T-helper 2 cell treated with Interferon-gamma antibody and Interleukin-4, amounts not matched to agents 5 μg/mL and 100 μg/mL, for 36 hours (primary cell): ENCODE measurements around the gene CAMKV.

Experiments
- DNase-seq: peaks from one replicate; pipeline ENCODE4 v3.0.0; 2021; ENCODE audit warnings: low spot score
- H3K27ac Mint-ChIP-seq: one replicate; pipeline ENCODE4 v1.8.0; 2021; ENCODE audit warnings: mild to moderate bottlenecking, mixed read lengths
- H3K27me3 Mint-ChIP-seq: one replicate; pipeline ENCODE4 v1.8.0; 2021; ENCODE audit warnings: low read depth, mixed read lengths
- H3K36me3 Mint-ChIP-seq: one replicate; pipeline ENCODE4 v1.8.0; 2021; ENCODE audit warnings: low read depth, mixed read lengths
- H3K4me1 Mint-ChIP-seq: one replicate; pipeline ENCODE4 v1.8.0; 2021; ENCODE audit warnings: low read depth, mixed read lengths
- H3K4me3 Mint-ChIP-seq: one replicate; pipeline ENCODE4 v1.8.0; 2022; ENCODE audit warnings: mild to moderate bottlenecking, moderate library complexity, mixed read lengths
- H3K9me3 Mint-ChIP-seq: one replicate; pipeline ENCODE4 v1.8.0; 2021; ENCODE audit warnings: mixed read lengths

Gene CAMKV

DNA sequence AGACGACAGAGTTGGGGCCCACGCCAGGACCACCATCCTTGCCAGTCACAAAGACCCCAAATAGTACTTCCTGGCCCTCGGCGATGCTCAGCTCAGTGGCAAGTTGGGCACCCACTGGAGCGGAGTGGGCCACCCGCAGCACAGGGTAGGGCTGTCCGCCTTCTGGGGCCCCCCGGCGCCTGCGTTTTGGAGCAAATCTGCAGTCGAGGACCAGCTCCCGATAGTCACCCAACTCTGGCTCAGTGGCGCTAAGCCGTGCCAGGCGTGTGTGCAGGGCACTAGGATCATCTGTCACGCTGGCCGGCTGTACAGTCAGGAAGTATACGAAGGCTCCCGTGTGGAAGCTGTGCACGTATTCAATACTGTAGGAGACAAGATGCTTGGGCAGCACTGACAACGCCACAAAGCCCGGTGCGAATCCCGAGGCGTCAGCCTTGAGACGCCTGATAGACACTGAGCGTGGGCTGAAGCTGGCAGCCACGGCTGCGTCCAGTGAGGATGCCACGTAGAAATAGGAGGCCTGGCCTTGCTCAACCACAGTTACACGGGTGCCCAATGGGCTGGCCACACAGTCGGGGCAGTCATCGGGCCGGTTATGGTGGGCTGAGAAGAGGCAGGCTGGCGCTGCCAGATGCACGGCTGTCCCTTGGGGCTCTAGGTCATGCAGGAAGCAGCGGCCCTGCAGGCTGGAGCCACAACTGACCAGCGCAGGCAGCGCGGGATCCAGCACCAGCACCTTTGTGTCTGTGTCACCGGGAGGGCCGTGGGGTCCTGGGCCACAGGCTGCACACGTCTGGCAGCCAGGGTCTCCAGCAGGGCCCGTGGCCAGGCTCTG, 33.0 kb upstream of the CAMKV start:
- H3K27me3 Mint-ChIP-seq, result no peaks in the 10 kb centered on the region
- DNase-seq, result no peak
- H3K4me3 Mint-ChIP-seq, result peak overlapping the region; percentile 36
- H3K4me1 Mint-ChIP-seq, result peaks cover 20% of the 10 kb centered on the region
- peaks cover 3% of the 10 kb centered on the region for H3K36me3 Mint-ChIP-seq
- no peaks in the 10 kb centered on the region for H3K9me3 Mint-ChIP-seq
- H3K27ac Mint-ChIP-seq, result no peak overlapping the region

DNA sequence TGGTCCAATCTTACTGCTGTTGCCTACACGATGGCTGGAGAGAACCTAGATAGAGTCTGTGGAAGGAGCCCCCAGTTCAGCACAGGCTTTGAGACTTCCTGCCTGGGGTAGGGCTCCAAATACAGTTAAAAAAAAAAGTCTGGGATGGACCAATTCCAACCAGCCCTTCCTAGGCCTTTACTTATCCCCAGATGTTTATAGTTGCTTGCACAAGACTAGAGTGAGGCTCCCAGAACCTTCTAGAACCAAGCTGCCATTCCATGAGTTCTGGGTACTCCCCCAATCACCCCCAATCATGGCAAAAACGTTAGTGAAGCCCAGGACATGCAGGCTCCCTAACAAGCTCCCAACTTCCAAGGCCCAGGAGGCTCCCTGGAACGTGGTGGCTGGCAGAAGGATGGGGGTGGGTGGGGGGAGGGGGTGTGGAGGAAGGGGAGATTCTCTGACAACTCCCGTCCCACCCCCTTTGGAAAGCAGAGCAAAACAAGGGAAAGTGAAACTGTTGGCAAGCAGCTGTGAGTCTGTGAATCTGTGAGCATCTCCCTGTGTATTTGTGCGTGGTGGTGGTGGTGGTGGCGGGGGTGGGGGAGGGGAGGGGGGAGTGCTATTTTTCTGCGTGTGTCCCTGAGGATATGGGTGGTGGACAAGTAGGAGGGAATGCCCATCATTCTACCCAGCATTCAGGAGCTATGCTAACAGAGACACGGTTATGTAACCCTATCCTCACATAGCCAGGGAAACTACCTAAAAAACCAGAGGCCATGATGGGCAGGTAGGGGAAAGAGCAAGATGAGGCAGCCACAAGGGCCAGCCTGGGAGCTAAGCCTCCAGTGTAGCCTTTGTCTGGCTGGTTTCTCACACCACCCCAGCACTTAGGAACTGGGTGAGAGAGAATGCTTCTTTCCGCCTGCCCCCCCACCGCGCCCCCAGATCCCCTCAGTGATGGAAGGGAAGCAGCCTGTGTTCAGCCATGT, 31.9 kb upstream of the CAMKV start:
- Mint-ChIP-seq H3K36me3 (peaks cover 3% of the 10 kb centered on the region), H3K4me3 (no peak overlapping the region), H3K9me3 (no peaks in the 10 kb centered on the region), H3K27ac (peak overlapping the region; percentile 5), H3K4me1 (peaks cover 20% of the 10 kb centered on the region), H3K27me3 (no peaks in the 10 kb centered on the region)
- DNase-seq, result no peak

DNA sequence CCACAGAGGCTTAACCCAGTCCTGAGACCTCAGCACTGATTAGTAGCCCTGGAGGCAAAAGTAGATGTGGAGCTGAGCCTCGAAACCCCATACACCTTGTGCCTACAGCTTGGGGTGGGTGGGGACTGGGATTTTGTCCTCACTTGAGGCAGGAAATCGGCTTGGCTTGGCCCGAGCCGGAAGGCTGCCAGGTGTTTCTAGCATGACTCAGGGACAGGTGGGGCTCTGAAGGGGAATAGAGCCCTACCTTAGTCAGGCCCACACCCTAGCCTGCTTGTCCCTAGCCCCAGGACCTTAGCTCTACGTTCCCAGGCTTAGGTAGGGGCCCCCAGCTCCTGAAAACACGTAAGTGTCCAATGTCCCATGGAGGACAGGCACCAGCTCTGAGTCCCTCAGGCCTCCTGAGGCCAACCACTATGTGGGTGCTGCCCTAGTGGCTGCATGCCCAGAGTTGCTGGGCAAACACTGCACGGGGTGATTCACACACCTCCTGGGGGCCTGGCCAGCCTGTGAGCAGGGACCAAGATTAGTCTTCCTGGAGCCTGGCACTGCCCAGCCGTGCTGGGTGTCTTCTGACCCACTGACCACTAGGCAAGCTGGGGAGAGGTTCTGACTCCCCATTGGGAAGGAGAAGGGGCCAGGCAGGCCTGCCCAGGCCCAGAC, 30.9 kb upstream of the CAMKV start:
- Mint-ChIP-seq H3K9me3 (no peaks in the 10 kb centered on the region), H3K4me3 (no peak overlapping the region), H3K36me3 (peaks cover 3% of the 10 kb centered on the region), H3K27ac (no peak overlapping the region), H3K4me1 (peaks cover 12% of the 10 kb centered on the region), H3K27me3 (no peaks in the 10 kb centered on the region)
- no peak for DNase-seq

DNA sequence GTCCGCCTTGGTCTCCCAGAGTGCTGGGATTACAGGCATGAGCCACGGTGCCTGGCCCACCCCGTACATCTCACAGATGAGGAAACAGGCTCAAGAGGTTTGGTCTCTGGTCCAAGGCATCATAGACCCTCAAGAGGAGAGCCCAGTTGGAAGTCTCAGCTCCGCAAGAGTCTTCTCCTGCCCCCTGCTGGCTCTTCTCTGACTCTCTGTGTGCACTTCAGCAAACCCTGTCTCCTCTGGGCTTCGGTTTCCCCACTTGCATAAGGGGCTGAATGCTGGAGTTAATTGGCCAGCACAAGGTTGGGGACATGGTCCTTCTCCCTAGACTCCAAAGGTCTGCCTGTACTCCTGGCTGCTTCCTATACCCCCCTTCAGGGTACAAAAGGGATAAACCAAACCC, 30.1 kb upstream of the CAMKV start:
- Mint-ChIP-seq H3K4me3 (no peak overlapping the region), H3K9me3 (no peaks in the 10 kb centered on the region), H3K4me1 (peaks cover 7% of the 10 kb centered on the region)

DNA sequence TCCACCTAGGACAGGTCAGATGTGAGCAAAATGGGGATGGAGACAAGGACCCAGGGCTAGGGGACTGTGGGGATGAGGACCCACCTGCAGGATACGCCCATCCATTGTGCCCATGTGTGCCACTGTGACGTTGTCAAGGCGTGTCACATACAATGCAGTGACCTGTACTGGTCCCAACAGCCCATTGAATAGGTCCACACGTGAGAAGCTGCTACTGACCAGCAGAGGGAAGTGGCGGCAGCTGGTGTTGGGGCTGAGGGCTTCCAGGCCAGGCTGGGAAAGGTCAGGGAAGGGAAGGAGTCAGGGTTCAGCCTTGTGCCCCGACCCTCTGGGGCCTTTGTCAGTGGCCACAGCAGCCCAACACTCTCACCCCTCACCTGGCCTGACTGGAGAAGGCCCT, 29.3 kb upstream of the CAMKV start:
- H3K9me3 Mint-ChIP-seq, result no peaks in the 10 kb centered on the region
- no peak for DNase-seq
- no peak overlapping the region for H3K4me3 Mint-ChIP-seq
- no peaks in the 10 kb centered on the region for H3K27me3 Mint-ChIP-seq
- H3K27ac Mint-ChIP-seq, result no peak overlapping the region
- peaks cover 2% of the 10 kb centered on the region for H3K36me3 Mint-ChIP-seq
- peaks cover 2% of the 10 kb centered on the region for H3K4me1 Mint-ChIP-seq

More for the DNA sequence above, 30.1 kb upstream of the CAMKV start:
- no peak for DNase-seq
- H3K36me3 Mint-ChIP-seq, result peaks cover 3% of the 10 kb centered on the region
- H3K27me3 Mint-ChIP-seq, result no peaks in the 10 kb centered on the region
- H3K27ac Mint-ChIP-seq, result no peak overlapping the region

DNA sequence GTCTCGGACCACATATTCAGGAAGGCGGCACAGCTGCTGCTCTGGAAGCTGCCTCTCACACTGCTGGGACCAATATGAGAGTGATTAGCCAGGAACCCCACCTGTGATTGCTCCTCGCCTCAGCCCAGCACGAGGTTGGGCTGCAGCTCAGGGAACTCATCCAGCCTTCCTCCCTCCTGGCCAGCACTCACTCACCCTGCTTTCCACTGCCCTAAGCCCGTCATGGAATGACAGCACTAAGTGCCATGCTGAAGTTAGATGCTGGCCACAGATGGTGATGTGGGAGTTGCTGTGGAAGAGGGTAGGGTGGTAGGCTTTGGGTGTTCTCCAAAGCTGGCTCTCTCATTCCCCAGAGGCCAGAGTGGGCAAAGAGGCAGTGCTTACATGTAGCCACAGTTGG, 26.6 kb upstream of the CAMKV start:
- Mint-ChIP-seq H3K36me3 (no peaks in the 10 kb centered on the region), H3K4me1 (no peaks in the 10 kb centered on the region), H3K27me3 (no peaks in the 10 kb centered on the region), H3K27ac (no peak overlapping the region), H3K4me3 (no peak overlapping the region), H3K9me3 (no peaks in the 10 kb centered on the region)
- no peak for DNase-seq

DNA sequence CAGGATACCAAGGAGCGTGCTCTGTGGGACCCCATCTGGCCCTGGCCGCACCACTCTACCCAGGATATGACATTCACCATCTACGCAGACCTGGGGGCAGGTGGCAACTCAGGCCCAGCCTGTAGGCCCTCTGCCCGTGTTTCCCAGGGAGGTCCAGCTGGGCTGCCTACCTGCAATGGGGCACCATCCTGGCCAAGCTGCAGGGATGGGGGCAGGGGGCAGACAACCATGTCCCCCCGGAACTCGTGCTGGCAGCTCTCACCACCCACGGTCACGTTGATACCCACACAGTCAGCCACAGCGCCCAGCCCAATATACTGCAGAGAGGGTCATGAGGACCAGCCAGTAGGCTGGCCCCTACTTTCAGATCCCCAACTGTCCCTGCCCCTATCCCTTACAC, 26.1 kb upstream of the CAMKV start:
- no peaks in the 10 kb centered on the region for H3K36me3 Mint-ChIP-seq
- no peak for DNase-seq
- no peak overlapping the region for H3K27ac Mint-ChIP-seq
- no peaks in the 10 kb centered on the region for H3K27me3 Mint-ChIP-seq
- no peaks in the 10 kb centered on the region for H3K9me3 Mint-ChIP-seq
- H3K4me1 Mint-ChIP-seq, result no peaks in the 10 kb centered on the region
- no peak overlapping the region for H3K4me3 Mint-ChIP-seq

DNA sequence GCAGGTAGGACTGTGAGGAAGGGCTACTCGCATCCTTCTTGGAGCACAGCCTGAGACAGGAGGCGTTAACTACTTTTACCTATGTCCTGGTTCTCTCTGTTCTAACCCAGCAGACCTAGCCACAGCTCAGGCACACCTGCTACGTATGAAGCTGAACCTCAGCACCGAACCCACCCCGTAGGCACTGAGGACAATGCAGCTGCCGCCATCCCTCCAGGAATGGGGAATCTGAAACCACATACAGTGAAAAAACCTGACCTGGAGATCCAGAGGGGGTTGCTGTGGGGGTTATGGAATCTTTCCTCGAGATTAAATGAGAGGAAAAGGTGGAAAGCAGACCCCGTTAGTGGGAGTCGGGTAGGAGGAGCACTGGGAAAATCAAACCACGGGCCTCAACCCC, 19.6 kb upstream of the CAMKV start:
- H3K9me3 Mint-ChIP-seq, result no peaks in the 10 kb centered on the region
- no peak for DNase-seq
- H3K27me3 Mint-ChIP-seq, result no peaks in the 10 kb centered on the region
- no peaks in the 10 kb centered on the region for H3K36me3 Mint-ChIP-seq
- H3K27ac Mint-ChIP-seq, result no peak overlapping the region
- no peak overlapping the region for H3K4me3 Mint-ChIP-seq
- no peaks in the 10 kb centered on the region for H3K4me1 Mint-ChIP-seq

DNA sequence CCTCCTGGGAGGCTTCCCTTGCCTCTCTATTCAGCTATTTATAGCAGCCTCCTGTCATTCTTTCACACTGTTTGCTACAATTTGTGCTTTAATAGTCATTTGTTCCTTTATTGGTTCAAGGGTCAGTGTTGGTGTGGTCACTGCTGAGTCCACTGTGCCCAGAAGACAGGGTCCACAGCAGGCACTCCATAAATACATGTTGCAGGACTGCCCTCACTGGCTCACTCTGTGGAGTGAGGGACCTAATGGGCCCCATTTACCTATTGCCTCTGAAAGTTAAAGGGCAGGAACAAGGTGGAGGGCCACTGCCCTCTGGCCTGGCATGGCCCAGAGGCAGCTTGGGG, 17.2 kb upstream of the CAMKV start:
- no peaks in the 10 kb centered on the region for H3K4me1 Mint-ChIP-seq
- H3K27me3 Mint-ChIP-seq, result no peaks in the 10 kb centered on the region
- H3K9me3 Mint-ChIP-seq, result no peaks in the 10 kb centered on the region
- no peaks in the 10 kb centered on the region for H3K36me3 Mint-ChIP-seq
- DNase-seq, result no peak
- no peak overlapping the region for H3K4me3 Mint-ChIP-seq
- no peak overlapping the region for H3K27ac Mint-ChIP-seq

DNA sequence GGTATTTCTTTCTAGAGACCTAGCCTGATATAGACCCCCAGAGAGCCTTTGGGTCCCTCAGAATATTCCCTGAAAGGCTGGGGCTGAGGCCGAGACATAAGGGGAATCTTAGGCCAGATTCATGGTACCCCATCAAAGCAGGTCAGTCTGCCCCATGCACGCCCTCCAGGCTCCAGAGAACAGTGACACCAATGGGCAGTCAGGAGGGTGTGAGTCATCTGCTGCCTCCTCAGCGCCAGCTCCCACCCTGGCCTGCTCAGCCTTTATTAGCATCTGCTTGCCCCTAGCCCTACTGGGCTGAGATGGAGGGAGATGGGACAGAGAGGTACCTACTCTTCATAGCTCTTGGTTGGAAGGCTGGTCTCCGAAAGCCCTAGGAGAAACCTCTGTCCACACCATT, 14.3 kb upstream of the CAMKV start:
- Mint-ChIP-seq H3K27me3 (no peaks in the 10 kb centered on the region), H3K9me3 (no peaks in the 10 kb centered on the region), H3K4me3 (no peak overlapping the region), H3K27ac (no peak overlapping the region), H3K4me1 (no peaks in the 10 kb centered on the region), H3K36me3 (no peaks in the 10 kb centered on the region)
- no peak for DNase-seq

DNA sequence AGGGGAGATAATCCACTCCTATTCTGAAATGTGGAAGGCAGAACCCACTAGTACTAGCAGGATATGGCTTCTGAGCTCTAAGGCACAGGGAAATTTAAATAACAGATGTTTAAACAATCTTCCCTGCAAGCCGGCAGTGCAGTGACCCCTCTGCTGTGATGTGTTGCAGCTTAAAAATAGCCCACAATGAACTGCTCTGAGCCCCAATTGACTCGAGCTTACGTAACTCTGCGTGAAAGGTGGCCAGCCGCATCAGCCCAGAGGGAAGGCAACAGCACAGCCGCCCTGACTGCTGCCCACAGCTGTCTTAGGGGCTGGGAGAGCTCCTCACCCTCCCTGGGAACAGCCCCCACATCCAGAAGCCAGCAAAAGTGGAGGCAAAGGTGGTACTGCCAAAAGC, 12.5 kb upstream of the CAMKV start:
- Mint-ChIP-seq H3K9me3 (no peaks in the 10 kb centered on the region), H3K36me3 (no peaks in the 10 kb centered on the region), H3K4me3 (no peak overlapping the region), H3K4me1 (no peaks in the 10 kb centered on the region), H3K27me3 (no peaks in the 10 kb centered on the region), H3K27ac (no peak overlapping the region)
- no peak for DNase-seq

DNA sequence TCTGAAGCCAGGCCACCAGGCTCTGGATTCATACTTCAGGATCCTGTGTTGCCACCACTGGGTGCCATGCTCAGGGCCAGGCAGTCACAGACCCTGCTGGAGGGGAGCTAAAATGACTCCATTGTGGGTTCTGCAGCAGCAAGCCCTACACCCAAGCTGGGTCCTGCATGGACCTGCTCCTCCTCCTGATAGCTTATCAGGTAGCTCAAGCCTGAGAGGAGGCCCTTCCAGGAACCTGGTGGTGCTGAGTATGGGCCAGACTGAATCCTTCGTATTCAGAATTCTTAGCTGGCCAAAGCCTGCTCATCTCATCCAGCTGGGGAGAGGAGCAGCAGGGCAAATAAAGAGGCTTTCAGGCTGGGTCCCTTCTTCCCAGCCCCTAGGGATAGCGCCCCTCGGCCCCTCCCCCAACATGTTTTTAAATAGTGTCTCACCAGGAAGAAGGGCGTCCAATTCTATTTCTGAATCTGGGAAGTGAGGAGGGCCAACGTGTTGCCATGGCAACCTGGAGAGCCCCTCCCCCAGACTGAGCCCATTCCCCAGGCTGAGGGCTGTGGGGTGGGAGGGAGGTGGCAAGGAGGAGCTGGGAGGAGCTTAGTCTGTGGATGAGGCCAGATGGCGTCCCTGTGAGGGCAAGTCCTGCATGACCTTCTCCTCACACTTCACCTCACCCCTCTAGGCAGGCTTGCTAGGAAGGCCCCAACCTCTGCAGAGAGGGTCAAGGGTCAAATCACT, 11.0 kb upstream of the CAMKV start:
- Mint-ChIP-seq H3K4me1 (no peaks in the 10 kb centered on the region), H3K9me3 (no peaks in the 10 kb centered on the region), H3K4me3 (no peak overlapping the region), H3K27me3 (no peaks in the 10 kb centered on the region), H3K36me3 (no peaks in the 10 kb centered on the region), H3K27ac (no peak overlapping the region)
- DNase-seq, result no peak

DNA sequence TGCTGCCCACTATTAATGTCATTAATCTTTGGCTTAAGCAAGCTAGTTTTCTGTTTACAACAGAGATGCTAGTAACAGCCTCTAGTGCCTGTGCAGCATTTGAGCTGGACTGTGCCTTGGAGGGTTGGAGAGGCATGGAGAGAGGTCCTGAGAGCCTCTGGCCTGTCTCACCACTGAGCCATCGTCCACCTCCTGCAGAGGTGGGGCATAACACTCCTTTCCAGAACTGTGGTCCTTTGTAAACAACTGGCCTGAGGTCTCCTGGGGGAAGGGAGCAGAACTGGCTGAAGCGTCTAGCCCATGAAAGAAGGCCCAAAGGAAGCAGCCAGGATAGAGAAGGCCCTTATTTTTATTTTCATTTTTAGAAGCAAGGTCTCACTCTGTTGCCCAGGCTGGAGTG, 10.0 kb upstream of the CAMKV start:
- no peak for DNase-seq
- Mint-ChIP-seq H3K4me3 (no peak overlapping the region), H3K4me1 (no peaks in the 10 kb centered on the region), H3K9me3 (no peaks in the 10 kb centered on the region), H3K27me3 (no peaks in the 10 kb centered on the region), H3K36me3 (no peaks in the 10 kb centered on the region), H3K27ac (no peak overlapping the region)
